ENCODE results near the gene TRMO.

GRCh38 chr9:97889941-97890887 is 32.1 kb downstream of the TRMO start:
- TF ChIP-seq CTCF (IDR thresholded peaks at IDR 0.05) (peak in 1 of 3 donors; percentile 9), POLR2AphosphoS5 (IDR thresholded peaks at IDR 0.05) (no peak), POLR2A (IDR thresholded peaks at IDR 0.05) (no peak)

Measured in breast epithelium (tissue), 3 donors.